Measurements from ENCODE around the gene HS3ST4. TPM values are rescaled to one million over a fixed set of nuclear protein-coding genes. Genes with fewer than 3 reads are reported as not detected.

Gene HS3ST4
- total RNA-seq, 5 donors from 2014 or later (not counting 1 experiment from before 2014, with no cell fraction given), result not detected

GRCh38 chr16:25748092-25748654 lies 56.4 kb downstream of the HS3ST4 start:
- Mint-ChIP-seq H3K27ac (no peak overlapping the region), H3K4me3 (no peak overlapping the region), H3K4me1 (no peaks in the 10 kb centered on the region), H3K36me3 (no peaks in the 10 kb centered on the region), H3K9me3 (peaks cover 8 to 23% (median 9%) of the 10 kb centered on the region in 3 donors), H3K27me3 (peaks cover 0 to 5% of the 10 kb centered on the region in 2 donors)
- WGBS (ENCODE audit: insufficient coverage), result no CpG with 5 or more reads among the region's 3 CpGs
- no peaks in the 10 kb centered on the region for H3K27me3 ChIP-seq (replicated peaks in 1 of 2; ENCODE audit: control insufficient read depth in 2 of 2, extremely low read depth in 1 of 2, insufficient read depth in 2 of 2, low read length in 1 of 2)
- H3K36me3 ChIP-seq (ENCODE audit: control insufficient read depth in 2 of 2, extremely low read depth in 1 of 2, insufficient read depth in 1 of 2, low read length in 1 of 2), result no peaks in the 10 kb centered on the region
- ChIA-PET POLR2A (no interaction called here), CTCF (no interaction called here)
- no peaks in the 10 kb centered on the region for H3K4me1 ChIP-seq (ENCODE audit: control insufficient read depth in 1 of 2, extremely low read depth in 1 of 2, insufficient read depth in 2 of 2, low read length in 2 of 2)
- no peak for ATAC-seq (replicated peaks in 1 of 4)
- no peak for DNase-seq
- H3K4me3 ChIP-seq (ENCODE audit: control insufficient read depth in 1 of 2, extremely low read depth in 1 of 2, low read length in 1 of 2), result no peak overlapping the region
- no peak overlapping the region for H3K27ac ChIP-seq (ENCODE audit: low read length)
- H3K9me3 ChIP-seq, result no peaks in the 10 kb centered on the region

- H3K4me3 ChIP-seq (ENCODE audit: control insufficient read depth in 1 of 2, extremely low read depth in 1 of 2, low read length in 1 of 2), result no peak overlapping the region
- POLR2A ChIA-PET, result no interaction called here
- no peaks in the 10 kb centered on the region for H3K36me3 Mint-ChIP-seq
- no peak for ATAC-seq (replicated peaks in 1 of 4)
- no peaks in the 10 kb centered on the region for H3K27me3 ChIP-seq (replicated peaks in 1 of 2; ENCODE audit: control insufficient read depth in 2 of 2, extremely low read depth in 1 of 2, insufficient read depth in 2 of 2, low read length in 1 of 2)
- no peak overlapping the region for H3K27ac ChIP-seq (ENCODE audit: low read length)
- no peak for DNase-seq
- CTCF ChIA-PET, result no interaction called here
- no peaks in the 10 kb centered on the region for H3K9me3 ChIP-seq
- H3K4me1 ChIP-seq (ENCODE audit: control insufficient read depth in 1 of 2, extremely low read depth in 1 of 2, insufficient read depth in 2 of 2, low read length in 2 of 2), result no peaks in the 10 kb centered on the region
- peaks cover 3 to 17% (median 8%) of the 10 kb centered on the region in 3 donors for H3K9me3 Mint-ChIP-seq
- H3K4me1 Mint-ChIP-seq, result no peaks in the 10 kb centered on the region
- peaks cover 4 to 15% of the 10 kb centered on the region in 2 donors for H3K27me3 Mint-ChIP-seq
- 48% methylated on average over 3 of the region's 6 CpGs for WGBS (ENCODE audit: insufficient coverage)
- no peak overlapping the region for H3K27ac Mint-ChIP-seq
- no peaks in the 10 kb centered on the region for H3K36me3 ChIP-seq (ENCODE audit: control insufficient read depth in 2 of 2, extremely low read depth in 1 of 2, insufficient read depth in 1 of 2, low read length in 1 of 2)
- H3K4me3 Mint-ChIP-seq, result no peak overlapping the region
Observed at GRCh38 chr16:25750488-25751216, 58.9 kb downstream of the HS3ST4 start.

- Mint-ChIP-seq H3K36me3 (no peaks in the 10 kb centered on the region), H3K4me3 (no peak overlapping the region), H3K27me3 (peaks cover 4 to 10% of the 10 kb centered on the region in 2 donors), H3K4me1 (no peaks in the 10 kb centered on the region), H3K27ac (no peak overlapping the region), H3K9me3 (peaks cover 3 to 14% (median 3%) of the 10 kb centered on the region in 3 donors)
- no peaks in the 10 kb centered on the region for H3K36me3 ChIP-seq (ENCODE audit: control insufficient read depth in 2 of 2, extremely low read depth in 1 of 2, insufficient read depth in 1 of 2, low read length in 1 of 2)
- H3K27ac ChIP-seq (ENCODE audit: low read length), result no peak overlapping the region
- no peak for ATAC-seq (replicated peaks in 1 of 4)
- H3K9me3 ChIP-seq, result no peaks in the 10 kb centered on the region
- no peak for DNase-seq
- H3K27me3 ChIP-seq (replicated peaks in 1 of 2; ENCODE audit: control insufficient read depth in 2 of 2, extremely low read depth in 1 of 2, insufficient read depth in 2 of 2, low read length in 1 of 2), result no peaks in the 10 kb centered on the region
- no peak overlapping the region for H3K4me3 ChIP-seq (ENCODE audit: control insufficient read depth in 1 of 2, extremely low read depth in 1 of 2, low read length in 1 of 2)
- WGBS (ENCODE audit: insufficient coverage), result no CpG with 5 or more reads among the region's 5 CpGs
- H3K4me1 ChIP-seq (ENCODE audit: control insufficient read depth in 1 of 2, extremely low read depth in 1 of 2, insufficient read depth in 2 of 2, low read length in 2 of 2), result no peaks in the 10 kb centered on the region
- POLR2A ChIA-PET, result no interaction called here
- CTCF ChIA-PET, result no interaction called here
Observed at GRCh38 chr16:25751230-25751835, 59.6 kb downstream of the HS3ST4 start.

- H3K27me3 Mint-ChIP-seq, result peaks cover under 1 to 5% of the 10 kb centered on the region in 2 donors
- WGBS (ENCODE audit: insufficient coverage), result 100% methylated on average over 1 of the region's 2 CpGs
- H3K9me3 Mint-ChIP-seq, result no peaks in the 10 kb centered on the region
- ChIA-PET CTCF (no interaction called here), POLR2A (no interaction called here)
- no peak overlapping the region for H3K27ac Mint-ChIP-seq
- peaks cover 0 to 6% of the 10 kb centered on the region in 2 experiments for H3K27me3 ChIP-seq (replicated peaks in 1 of 2; ENCODE audit: control insufficient read depth in 2 of 2, extremely low read depth in 1 of 2, insufficient read depth in 2 of 2, low read length in 1 of 2)
- no peaks in the 10 kb centered on the region for H3K4me1 Mint-ChIP-seq
- no peak overlapping the region for H3K27ac ChIP-seq (ENCODE audit: low read length)
- H3K4me3 Mint-ChIP-seq, result no peak overlapping the region
- H3K36me3 Mint-ChIP-seq, result no peaks in the 10 kb centered on the region
- H3K36me3 ChIP-seq (ENCODE audit: control insufficient read depth in 2 of 2, extremely low read depth in 1 of 2, insufficient read depth in 1 of 2, low read length in 1 of 2), result no peaks in the 10 kb centered on the region
- DNase-seq, result no peak
- H3K4me1 ChIP-seq (ENCODE audit: control insufficient read depth in 1 of 2, extremely low read depth in 1 of 2, insufficient read depth in 2 of 2, low read length in 2 of 2), result no peaks in the 10 kb centered on the region
- no peak overlapping the region for H3K4me3 ChIP-seq (ENCODE audit: control insufficient read depth in 1 of 2, extremely low read depth in 1 of 2, low read length in 1 of 2)
- ATAC-seq (replicated peaks in 1 of 4), result no peak
- H3K9me3 ChIP-seq, result no peaks in the 10 kb centered on the region
Observed at GRCh38 chr16:25764466-25764865, 72.7 kb downstream of the HS3ST4 start.

GRCh38 chr16:25771216-25771615 lies 79.5 kb downstream of the HS3ST4 start:
- no peaks in the 10 kb centered on the region for H3K36me3 Mint-ChIP-seq
- peaks cover 0 to 14% of the 10 kb centered on the region in 2 donors for H3K27me3 Mint-ChIP-seq
- no peaks in the 10 kb centered on the region for H3K4me1 Mint-ChIP-seq
- ATAC-seq (replicated peaks in 1 of 4) (no peak), DNase-seq (no peak)
- H3K9me3 Mint-ChIP-seq, result peaks cover 0 to 4% (median 3%) of the 10 kb centered on the region in 3 donors
- no peak overlapping the region for H3K4me3 Mint-ChIP-seq
- H3K4me3 ChIP-seq (ENCODE audit: control insufficient read depth in 1 of 2, extremely low read depth in 1 of 2, low read length in 1 of 2), result no peak overlapping the region
- CTCF ChIA-PET, result no interaction called here
- no peaks in the 10 kb centered on the region for H3K9me3 ChIP-seq
- no peak overlapping the region for H3K27ac Mint-ChIP-seq
- POLR2A ChIA-PET, result no interaction called here
- no peak overlapping the region for H3K27ac ChIP-seq (ENCODE audit: low read length)
- no peaks in the 10 kb centered on the region for H3K27me3 ChIP-seq (replicated peaks in 1 of 2; ENCODE audit: control insufficient read depth in 2 of 2, extremely low read depth in 1 of 2, insufficient read depth in 2 of 2, low read length in 1 of 2)
- no peaks in the 10 kb centered on the region for H3K36me3 ChIP-seq (ENCODE audit: control insufficient read depth in 2 of 2, extremely low read depth in 1 of 2, insufficient read depth in 1 of 2, low read length in 1 of 2)
- WGBS (ENCODE audit: insufficient coverage), result no CpG with 5 or more reads among the region's 1 CpG
- no peaks in the 10 kb centered on the region for H3K4me1 ChIP-seq (ENCODE audit: control insufficient read depth in 1 of 2, extremely low read depth in 1 of 2, insufficient read depth in 2 of 2, low read length in 2 of 2)

- no peak overlapping the region for H3K4me3 ChIP-seq (ENCODE audit: control insufficient read depth in 1 of 2, extremely low read depth in 1 of 2, low read length in 1 of 2)
- ATAC-seq (replicated peaks in 1 of 4), result no peak
- H3K4me3 Mint-ChIP-seq, result no peak overlapping the region
- no peaks in the 10 kb centered on the region for H3K27me3 ChIP-seq (replicated peaks in 1 of 2; ENCODE audit: control insufficient read depth in 2 of 2, extremely low read depth in 1 of 2, insufficient read depth in 2 of 2, low read length in 1 of 2)
- H3K27ac Mint-ChIP-seq, result no peak overlapping the region
- no peaks in the 10 kb centered on the region for H3K36me3 Mint-ChIP-seq
- peaks cover 0 to 4% (median 3%) of the 10 kb centered on the region in 3 donors for H3K9me3 Mint-ChIP-seq
- ChIA-PET POLR2A (no interaction called here), CTCF (no interaction called here)
- no peaks in the 10 kb centered on the region for H3K4me1 ChIP-seq (ENCODE audit: control insufficient read depth in 1 of 2, extremely low read depth in 1 of 2, insufficient read depth in 2 of 2, low read length in 2 of 2)
- H3K36me3 ChIP-seq (ENCODE audit: control insufficient read depth in 2 of 2, extremely low read depth in 1 of 2, insufficient read depth in 1 of 2, low read length in 1 of 2), result no peaks in the 10 kb centered on the region
- 100% methylated on average over 1 of the region's 5 CpGs for WGBS (ENCODE audit: insufficient coverage)
- peaks cover 0 to 21% of the 10 kb centered on the region in 2 donors for H3K27me3 Mint-ChIP-seq
- no peak for DNase-seq
- no peaks in the 10 kb centered on the region for H3K4me1 Mint-ChIP-seq
- no peaks in the 10 kb centered on the region for H3K9me3 ChIP-seq
- no peak overlapping the region for H3K27ac ChIP-seq (ENCODE audit: low read length)
Observed at GRCh38 chr16:25771812-25772568, 80.2 kb downstream of the HS3ST4 start.
